Tibial nerve (tissue), 3 donors: Measurements from ENCODE around the gene LRRN2.

Source experiments
- CTCF ChIP-seq, 5 experiments: fragments of 200-600 bp in 3 of 5; fragments of 450-650 bp in 2 of 5; sonication (generic) in 3 of 5; IDR thresholded peaks; one replicate each; pipeline ENCODE4 v1.5.1; 2016 to 2019; ENCODE audit warnings: antibody characterized with exemption in 5 of 5, mild to moderate bottlenecking in 3 of 5, moderate library complexity in 2 of 5
- POLR2A ChIP-seq, 2 donors: fragments of 450-650 bp; IDR thresholded peaks; one replicate each; pipeline ENCODE4 v1.6.1; 2017; ENCODE audit warnings: antibody characterized with exemption in 2 of 2, mild to moderate bottlenecking in 2 of 2, moderate library complexity in 2 of 2

DNA sequence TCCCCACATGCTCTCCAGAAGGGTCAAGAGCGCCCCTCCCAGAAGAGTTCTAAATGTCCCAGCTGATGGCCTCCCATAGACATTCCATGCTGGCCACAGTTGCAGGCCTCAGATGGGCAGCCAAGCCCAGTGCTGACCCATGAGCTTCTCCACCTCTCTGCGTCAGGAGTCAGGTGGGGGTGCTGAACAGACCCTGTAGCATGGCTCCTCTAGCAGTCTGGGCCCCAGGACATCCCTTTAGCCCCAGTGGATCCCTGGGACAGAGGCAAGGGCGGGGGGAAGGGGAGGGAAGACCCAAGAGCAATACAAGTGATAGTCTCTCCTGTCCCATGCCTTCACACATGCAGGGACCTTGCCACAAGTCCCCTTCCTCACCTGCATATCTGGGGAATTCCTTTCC, 56.7 kb downstream of the LRRN2 start:
- TF ChIP-seq POLR2A (IDR thresholded peaks at IDR 0.05) = no peak
- no peak for TF ChIP-seq CTCF (IDR thresholded peaks at IDR 0.05)
